SU-DHL-6 (cell line): Measurements from ENCODE around the gene SYS1.

ENCODE experiments used
- H2AFZ ChIP-seq: fragments of 200-600 bp; sonication (generic); 2 replicates; pipeline ENCODE4 v1.6.1; 2014; ENCODE audit warnings: low read depth, mild to moderate bottlenecking, moderate library complexity, mixed read lengths, antibody characterized with exemption, low read length; ENCODE audit not compliant: severe bottlenecking
- H3F3A ChIP-seq: fragments of 200-600 bp; shearing (Covaris generic); 2 replicates; pipeline ENCODE4 v1.6.0; 2016; ENCODE audit warnings: antibody characterized with exemption, mild to moderate bottlenecking; ENCODE audit not compliant: insufficient read depth
- H3K27ac ChIP-seq: fragments of 200-600 bp; sonication (generic); 2 replicates; pipeline ENCODE4 v1.5.1; 2016; ENCODE audit warnings: low read depth, mild to moderate bottlenecking, low read length, moderate library complexity, mixed read lengths
- H3K27me3 ChIP-seq: fragments of 200-600 bp; sonication (generic), shearing (Covaris generic); 2 replicates; pipeline ENCODE4 v1.6.0; 2014; ENCODE audit warnings: mild to moderate bottlenecking, low read length
- H3K36me3 ChIP-seq: fragments of 200-600 bp; sonication (generic); 2 replicates; pipeline ENCODE4 v1.6.1; 2014; ENCODE audit warnings: mild to moderate bottlenecking, low read length, mixed read lengths
- H3K4me2 ChIP-seq: fragments of 300-600, 200-600 bp; shearing (Covaris generic), sonication (generic); 2 replicates; pipeline ENCODE4 v1.6.0; 2014; ENCODE audit warnings: low read length, low read depth, mild to moderate bottlenecking; ENCODE audit not compliant: poor library complexity, severe bottlenecking
- H3K4me3 ChIP-seq: fragments of 200-600 bp; sonication (generic); 2 replicates; pipeline ENCODE4 v1.5.1; 2014; ENCODE audit warnings: antibody characterized with exemption, low read length, mild to moderate bottlenecking, mixed read lengths; ENCODE audit not compliant: insufficient read depth, poor library complexity, severe bottlenecking
- H3K79me2 ChIP-seq: fragments of 200-600 bp; sonication (generic); 2 replicates; pipeline ENCODE4 v1.6.1; 2014; ENCODE audit warnings: mild to moderate bottlenecking, low read length, moderate library complexity; ENCODE audit not compliant: insufficient read depth
- H3K9ac ChIP-seq: fragments of 200-600 bp; sonication (generic); 2 replicates; pipeline ENCODE4 v1.7.0; 2014; ENCODE audit warnings: mild to moderate bottlenecking, low read length
- H3K9me2 ChIP-seq: fragments of 200-600 bp; sonication (generic); replicated peaks from 2 replicates; pipeline ENCODE4 v1.6.1; 2014; ENCODE audit warnings: low read length; ENCODE audit not compliant: insufficient read depth
- H3K9me3 ChIP-seq: fragments of 200-600 bp; sonication (generic); 2 replicates; pipeline ENCODE4 v1.6.1; 2014; ENCODE audit warnings: low read length, mixed read lengths; ENCODE audit not compliant: insufficient read depth
- H4K20me1 ChIP-seq: fragments of 200-600 bp; sonication (generic); 2 replicates; pipeline ENCODE4 v1.6.1; 2014; ENCODE audit warnings: low read depth, mild to moderate bottlenecking, antibody characterized with exemption, low read length, moderate library complexity, mixed read lengths
- EZH2phosphoT487 ChIP-seq: fragments of 200-600 bp; sonication (generic), shearing (Covaris generic); conservative IDR thresholded peaks from 2 replicates; pipeline ENCODE4 v1.6.1; 2018; ENCODE audit warnings: mild to moderate bottlenecking, antibody characterized with exemption, low read length, moderate library complexity, mixed read lengths
- TF ChIP-seq, protein P1 (sequence below): fragments of 200-600 bp; sonication (generic); IDR thresholded peaks from one replicate; pipeline ENCODE4 v1.5.1; 2017; ENCODE audit warnings: antibody characterized with exemption, mild to moderate bottlenecking, low read length, moderate library complexity; ENCODE audit not compliant: insufficient read depth, poor library complexity, severe bottlenecking

Gene SYS1

GRCh38 chr20:45358282-45359068 lies 4.5 kb upstream of the SYS1 start:
- no peaks in the 10 kb centered on the region for H3K9me2 ChIP-seq
- H3K27me3 ChIP-seq: no peaks in the 10 kb centered on the region
- no peak overlapping the region for H2AFZ ChIP-seq
- H3K4me2 ChIP-seq: no peak overlapping the region
- no peaks in the 10 kb centered on the region for H4K20me1 ChIP-seq
- H3F3A ChIP-seq: no peaks in the 10 kb centered on the region
- H3K9ac ChIP-seq: no peak overlapping the region
- H3K79me2 ChIP-seq: no peaks in the 10 kb centered on the region; the same call in 1 of the 2 replicates
- H3K9me3 ChIP-seq: no peaks in the 10 kb centered on the region
- H3K36me3 ChIP-seq: no peaks in the 10 kb centered on the region
- no peak for TF ChIP-seq EZH2phosphoT487
- TF ChIP-seq, protein P1, sequence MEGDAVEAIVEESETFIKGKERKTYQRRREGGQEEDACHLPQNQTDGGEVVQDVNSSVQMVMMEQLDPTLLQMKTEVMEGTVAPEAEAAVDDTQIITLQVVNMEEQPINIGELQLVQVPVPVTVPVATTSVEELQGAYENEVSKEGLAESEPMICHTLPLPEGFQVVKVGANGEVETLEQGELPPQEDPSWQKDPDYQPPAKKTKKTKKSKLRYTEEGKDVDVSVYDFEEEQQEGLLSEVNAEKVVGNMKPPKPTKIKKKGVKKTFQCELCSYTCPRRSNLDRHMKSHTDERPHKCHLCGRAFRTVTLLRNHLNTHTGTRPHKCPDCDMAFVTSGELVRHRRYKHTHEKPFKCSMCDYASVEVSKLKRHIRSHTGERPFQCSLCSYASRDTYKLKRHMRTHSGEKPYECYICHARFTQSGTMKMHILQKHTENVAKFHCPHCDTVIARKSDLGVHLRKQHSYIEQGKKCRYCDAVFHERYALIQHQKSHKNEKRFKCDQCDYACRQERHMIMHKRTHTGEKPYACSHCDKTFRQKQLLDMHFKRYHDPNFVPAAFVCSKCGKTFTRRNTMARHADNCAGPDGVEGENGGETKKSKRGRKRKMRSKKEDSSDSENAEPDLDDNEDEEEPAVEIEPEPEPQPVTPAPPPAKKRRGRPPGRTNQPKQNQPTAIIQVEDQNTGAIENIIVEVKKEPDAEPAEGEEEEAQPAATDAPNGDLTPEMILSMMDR: no peak
- no peak overlapping the region for H3K4me3 ChIP-seq
- H3K27ac ChIP-seq: no peak overlapping the region

DNA sequence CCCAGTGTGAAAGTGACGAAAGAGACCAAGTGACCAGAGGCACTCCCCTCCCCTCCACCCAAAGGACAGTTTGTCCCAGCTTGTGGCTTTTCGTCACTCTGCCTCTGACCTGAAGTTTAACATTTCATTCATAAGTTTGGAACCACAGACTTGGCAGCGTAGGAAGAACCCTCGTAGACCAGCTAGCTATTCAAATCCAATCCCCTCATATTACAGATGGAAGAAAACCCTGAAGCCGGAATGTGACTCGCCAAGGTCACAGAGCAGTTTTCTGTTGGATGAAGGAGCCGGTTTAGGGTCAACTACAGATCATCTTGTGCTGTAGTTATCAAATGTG lies 3.9 kb upstream of the SYS1 start:
- Histone ChIP-seq H2AFZ (no peak overlapping the region), H3F3A (no peaks in the 10 kb centered on the region; the same call in 1 of the 2 replicates), H3K27me3 (no peaks in the 10 kb centered on the region), H3K27ac (no peak overlapping the region), H3K9ac (no peak overlapping the region), H3K9me2 (no peaks in the 10 kb centered on the region), H3K4me3 (no peak overlapping the region), H3K79me2 (no peaks in the 10 kb centered on the region; the same call in 1 of the 2 replicates), H3K4me2 (no peak overlapping the region), H3K9me3 (no peaks in the 10 kb centered on the region), H3K36me3 (no peaks in the 10 kb centered on the region), H4K20me1 (no peaks in the 10 kb centered on the region)
- TF ChIP-seq EZH2phosphoT487: no peak

DNA sequence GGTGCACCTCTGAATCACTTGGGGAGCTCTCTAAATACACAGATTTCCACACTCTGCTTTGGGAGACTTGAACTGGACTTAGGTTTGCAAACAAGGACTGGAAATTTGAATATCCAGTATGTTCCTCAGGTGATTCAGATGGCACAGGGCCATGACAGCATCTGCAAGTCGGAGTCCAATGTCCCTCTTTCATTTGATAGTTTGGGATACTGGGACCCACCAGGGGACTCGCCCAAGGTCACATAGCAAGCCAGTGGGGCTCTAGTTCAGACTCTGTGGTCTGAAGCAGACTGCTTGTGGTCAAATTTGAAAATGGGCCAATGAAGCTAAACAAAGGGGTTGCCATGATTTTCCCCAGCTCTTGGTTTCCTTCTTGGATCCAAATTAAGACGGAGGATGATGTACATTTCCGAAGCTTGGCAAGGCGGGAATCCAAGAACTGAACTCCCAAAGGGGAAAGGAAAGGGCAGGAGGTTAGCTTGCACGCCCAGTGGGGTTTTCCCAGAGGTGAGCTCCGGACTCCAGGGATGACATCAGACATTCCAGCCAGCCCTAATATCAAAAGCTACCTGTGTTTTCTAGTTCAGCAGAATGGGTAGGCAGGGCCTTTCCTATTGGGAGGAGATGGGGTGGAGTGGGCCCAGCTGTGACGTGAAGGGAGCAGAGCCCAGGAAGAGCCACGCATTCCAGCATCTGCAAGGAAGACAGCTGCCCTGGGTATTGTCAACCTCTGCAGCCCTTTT lies 3.4 kb upstream of the SYS1 start:
- Histone ChIP-seq H2AFZ (no peak overlapping the region), H3K4me3 (no peak overlapping the region), H3K27me3 (no peaks in the 10 kb centered on the region), H3K27ac (no peak overlapping the region), H4K20me1 (no peaks in the 10 kb centered on the region), H3K79me2 (no peaks in the 10 kb centered on the region; the same call in 1 of the 2 replicates), H3K36me3 (no peaks in the 10 kb centered on the region), H3K9me2 (no peaks in the 10 kb centered on the region), H3K9ac (no peak overlapping the region), H3K9me3 (no peaks in the 10 kb centered on the region), H3K4me2 (no peak overlapping the region), H3F3A (no peaks in the 10 kb centered on the region; the same call in 1 of the 2 replicates)
- TF ChIP-seq, protein P1: no peak
- TF ChIP-seq EZH2phosphoT487: no peak
